ENCODE data around the gene FAAP20.

DNA sequence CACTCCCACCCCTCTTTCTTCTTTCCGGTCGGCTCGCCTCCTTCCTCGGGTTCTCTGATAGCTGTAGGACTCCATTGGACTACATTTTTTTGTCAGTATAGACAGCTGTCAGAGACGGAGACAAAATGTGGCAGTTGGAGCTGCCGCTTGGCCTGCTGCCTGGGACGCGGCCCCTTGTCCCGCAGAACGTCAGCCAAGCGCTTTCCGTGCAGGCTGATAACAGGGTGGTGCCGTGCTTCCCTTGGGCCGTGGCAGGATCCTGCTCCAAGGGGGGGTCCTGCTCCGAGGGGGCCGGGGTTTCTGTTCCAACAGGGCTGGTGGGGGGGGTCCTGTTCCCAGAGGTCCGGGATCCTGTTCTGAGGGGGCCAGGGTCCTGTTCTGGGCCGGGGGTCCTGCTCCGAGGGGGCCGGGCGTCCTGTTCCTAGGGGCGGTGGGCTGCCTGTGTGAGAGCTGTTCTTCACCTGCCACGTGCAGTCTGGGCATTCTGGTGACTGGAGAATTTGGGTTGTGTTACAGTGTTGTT, 38.4 kb upstream of the FAAP20 start:
- TF ChIP-seq RFX5 (IDR thresholded peaks at IDR 0.05; ENCODE audit: borderline replicate concordance, low read depth, low read length) (no peak), BACH1 (IDR thresholded peaks at IDR 0.05; ENCODE audit: low read length) (no peak), TAF1 (IDR thresholded peaks at IDR 0.05; ENCODE audit: low read depth, low read length) (no peak), CTCF (IDR thresholded peaks at IDR 0.05; ENCODE audit: control extremely low read depth in 1 of 3, insufficient read depth in 1 of 3, low read depth in 1 of 3, low read length in 3 of 3) (no peak), PHF8 (conservative IDR thresholded peaks at IDR 0.05; ENCODE audit: low read depth, low read length) (no peak)

All from H1 (cell line).